ENCODE measurements around the gene FGD5.
A peak's percentile ranks its signal among the peaks of the same experiment; 100 is the strongest.

FGD5 gene

DNA sequence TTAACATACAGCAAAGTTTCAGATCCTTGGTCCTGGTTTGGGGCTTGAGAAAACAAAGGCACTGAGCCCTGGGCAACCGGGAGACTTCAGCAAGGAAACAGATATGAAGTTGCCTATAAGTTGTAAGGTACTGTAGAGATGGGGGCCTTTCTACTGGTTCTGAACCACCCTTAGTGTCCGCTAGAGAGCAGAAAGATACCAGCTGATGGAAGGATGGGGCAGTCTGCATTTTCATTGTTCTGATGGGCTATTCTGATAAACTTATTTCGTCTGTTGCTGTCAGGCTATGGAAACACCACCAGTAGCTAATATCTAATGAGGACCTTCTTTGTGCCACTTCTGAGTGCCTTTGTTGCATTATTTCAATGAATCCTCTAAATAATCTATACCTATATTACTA is 38.7 kb downstream of the FGD5 start:
- no peak for DNase-seq

DNA sequence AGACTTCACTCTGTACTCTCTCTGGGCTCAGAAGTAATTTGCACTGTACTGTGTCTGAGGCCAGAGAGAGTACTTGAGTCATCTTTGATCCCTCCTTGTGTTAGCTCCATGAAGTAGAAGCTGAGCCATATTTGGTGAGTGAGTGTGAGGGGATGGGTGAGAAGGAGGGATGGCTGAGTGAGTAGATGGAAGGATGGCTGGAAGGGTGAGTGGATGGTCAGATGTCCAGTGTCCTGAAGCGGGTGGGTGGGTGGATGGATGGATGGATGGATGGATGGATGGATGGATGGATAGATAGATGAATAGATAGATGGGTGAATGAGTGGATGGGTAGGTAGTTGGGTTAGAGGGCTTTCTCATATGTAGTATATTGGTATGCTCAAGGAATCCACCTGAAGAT is 39.3 kb downstream of the FGD5 start:
- no peak for DNase-seq

DNA sequence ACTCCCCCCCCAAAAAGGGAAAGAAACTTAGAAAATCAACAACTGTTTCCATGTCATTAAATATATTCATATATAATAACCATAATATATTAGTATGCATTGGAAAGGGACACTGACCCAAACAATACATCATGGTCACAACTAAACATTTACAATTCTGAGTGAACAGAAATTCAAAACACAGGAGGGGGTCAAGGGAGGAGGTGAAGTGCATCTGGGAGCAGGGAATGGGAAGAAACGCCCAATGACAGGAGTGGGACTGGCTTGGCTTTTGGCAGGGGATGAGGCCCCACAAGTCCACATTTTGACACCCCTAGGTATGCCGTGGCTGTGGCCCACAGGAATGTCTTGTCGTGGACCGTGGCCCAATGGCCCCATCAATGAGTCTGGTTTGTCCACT is 41.1 kb downstream of the FGD5 start:
- no peak for DNase-seq

DNA sequence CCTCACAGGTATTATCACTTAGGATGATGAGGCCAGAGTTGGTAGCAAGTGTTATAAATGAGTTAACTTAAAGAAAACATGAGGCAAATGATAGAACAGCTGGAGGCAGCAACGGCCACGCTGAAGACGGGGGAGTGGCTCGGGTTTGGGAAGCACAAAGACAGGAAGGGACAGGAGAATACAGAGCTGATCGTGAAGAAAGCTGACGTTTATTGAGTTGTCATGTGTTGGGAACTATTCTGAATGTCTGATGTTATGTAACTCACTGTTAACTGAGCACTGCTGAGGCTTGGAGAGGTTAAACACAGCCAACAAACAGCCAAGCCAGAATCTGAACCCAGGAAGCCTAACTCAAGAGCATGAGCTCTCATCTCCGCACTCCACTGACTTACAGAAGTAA is 42.3 kb downstream of the FGD5 start:
- DNase-seq = no peak

DNA sequence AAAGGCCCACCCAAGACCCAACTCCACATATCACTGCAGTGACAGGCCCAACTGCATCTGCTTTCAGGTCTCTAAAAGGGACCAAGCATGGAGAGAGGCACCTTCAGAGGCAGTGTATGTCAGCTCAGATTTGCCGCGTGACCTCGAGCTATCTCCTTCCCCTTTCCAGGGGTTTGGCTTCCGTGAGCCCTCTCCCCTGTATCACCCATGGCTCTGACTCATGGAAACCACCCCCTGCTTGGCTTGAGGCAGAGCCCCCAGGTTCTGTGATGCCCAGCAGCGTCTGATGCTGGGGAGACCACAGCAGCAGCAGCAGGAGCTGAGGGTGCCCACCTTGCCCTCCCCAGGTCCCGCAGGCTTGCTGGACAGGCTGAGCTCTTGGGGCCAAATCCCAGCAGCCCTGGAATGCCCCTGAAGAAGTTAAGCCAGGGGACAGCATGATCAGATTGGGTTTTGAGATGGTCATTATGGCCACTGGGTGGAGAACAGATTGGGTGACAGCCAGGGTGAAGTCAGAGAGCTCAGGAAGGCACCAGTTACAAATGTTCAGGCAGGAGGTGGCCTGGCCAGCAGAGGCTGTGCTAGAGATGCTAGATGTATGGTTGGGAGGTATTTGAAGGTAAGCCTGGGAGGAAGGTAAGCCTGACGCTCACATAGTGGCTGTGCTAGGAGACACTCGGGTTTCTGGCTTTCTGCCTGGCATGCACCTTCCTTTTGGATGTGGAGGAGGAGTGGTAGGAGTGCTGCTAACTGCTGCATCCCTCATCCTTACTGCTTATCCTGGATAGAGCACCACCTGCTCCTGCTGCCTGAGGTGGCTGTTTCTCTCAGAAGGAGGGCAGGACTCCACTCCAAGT is 42.9 kb downstream of the FGD5 start:
- DNase-seq = no peak

DNA sequence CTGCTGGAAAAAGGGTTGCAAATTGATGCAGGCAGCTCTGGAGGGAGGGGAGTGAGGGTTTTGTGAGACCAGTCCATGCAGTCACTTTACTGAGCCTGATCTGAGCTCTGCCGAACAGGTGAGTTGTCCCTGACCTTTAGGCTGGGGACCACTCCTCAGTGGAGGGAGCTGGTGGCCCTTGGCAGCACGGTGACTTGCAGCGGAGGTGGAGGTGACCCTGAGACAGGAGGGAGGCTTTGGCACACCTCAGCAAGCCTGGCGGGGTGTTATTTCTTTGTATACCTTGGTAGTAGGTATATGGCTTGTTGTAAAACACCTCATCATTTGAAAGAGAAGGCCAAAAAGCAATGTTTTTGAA is 43.5 kb downstream of the FGD5 start:
- no peak for DNase-seq

DNA sequence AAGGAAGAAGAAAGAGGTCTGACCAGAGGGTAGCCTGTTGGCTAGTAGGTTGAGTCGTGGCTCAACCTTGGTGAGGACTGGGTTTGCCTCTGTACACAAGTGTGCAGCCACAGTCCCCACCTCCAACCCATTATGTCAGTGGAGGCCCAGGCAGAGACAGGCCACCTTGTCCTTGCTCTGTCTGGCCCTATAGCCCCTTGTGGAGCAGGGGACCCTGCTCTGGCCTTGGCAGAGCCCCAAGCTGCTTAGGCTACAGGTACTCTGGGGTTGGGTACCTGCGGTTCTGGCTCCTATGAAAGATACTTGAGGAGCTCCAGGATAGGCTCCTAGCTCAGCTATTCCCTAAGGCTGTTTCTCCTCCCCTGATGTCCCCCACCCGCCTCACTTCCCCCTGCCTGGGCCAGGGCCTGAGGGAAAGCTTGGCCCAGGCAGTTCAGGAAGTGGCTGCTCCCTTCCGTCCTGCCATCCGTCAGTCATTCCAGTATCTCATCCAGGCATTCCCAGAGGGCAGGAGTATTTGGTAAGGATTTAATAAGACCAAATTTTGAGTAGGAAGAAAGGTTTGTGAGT is 44.0 kb downstream of the FGD5 start:
- no peak for DNase-seq

DNA sequence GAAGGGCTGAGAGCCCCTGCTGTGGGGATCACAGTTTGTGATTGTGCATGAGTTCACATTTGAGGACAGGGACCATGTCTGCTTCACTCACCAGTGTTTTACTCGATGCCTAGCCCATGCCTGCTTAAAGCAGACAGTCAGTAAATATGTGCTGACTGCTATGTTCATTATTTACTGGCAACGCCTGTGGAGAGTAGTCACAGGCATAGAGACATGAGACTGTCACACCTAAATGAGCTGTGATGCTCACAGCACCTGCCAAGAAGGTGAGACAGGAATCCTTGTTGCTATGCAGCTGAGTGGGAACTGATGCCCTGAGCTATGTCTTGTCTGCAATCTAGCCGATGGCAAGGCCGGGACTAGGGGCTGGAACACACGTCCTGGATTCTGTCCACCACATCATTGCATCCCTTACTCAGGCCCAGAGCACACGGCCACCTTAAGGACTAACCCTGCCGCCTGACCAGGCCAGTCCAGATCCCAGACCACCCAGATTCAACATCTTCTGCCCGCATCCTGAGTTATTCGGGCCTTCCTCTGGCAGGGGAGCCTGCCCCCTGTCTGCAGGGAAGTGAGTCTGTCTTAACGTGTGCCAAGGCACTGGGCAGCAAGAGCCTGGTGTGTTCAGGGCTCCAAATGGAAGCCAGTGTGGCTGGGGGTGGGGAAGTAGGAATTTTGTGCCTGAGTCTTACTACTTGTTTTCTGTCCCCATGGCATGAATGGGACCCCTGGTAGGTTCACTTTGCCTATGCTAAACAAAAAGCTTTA is 44.8 kb downstream of the FGD5 start:
- DNase-seq = no peak

DNA sequence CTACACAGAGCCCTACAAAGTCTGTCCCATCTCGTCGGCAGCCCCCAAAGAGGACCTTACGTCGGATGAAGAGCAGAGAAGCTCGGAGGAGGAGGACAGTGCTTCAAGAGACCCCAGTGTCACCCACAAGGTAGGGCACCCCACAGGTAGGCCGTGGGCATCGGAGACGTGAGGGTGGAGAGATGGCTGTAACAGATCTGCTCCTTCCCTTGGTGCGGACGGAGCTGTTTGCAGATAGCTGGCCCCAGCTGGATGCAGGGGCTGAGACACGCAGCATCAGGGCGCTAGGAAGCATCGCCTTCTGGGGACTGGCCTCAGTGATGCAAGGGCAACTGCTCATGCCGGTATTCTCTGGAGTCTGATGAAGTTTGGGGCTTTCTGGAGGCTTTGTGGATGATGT is 45.4 kb downstream of the FGD5 start:
- DNase-seq = no peak

DNA sequence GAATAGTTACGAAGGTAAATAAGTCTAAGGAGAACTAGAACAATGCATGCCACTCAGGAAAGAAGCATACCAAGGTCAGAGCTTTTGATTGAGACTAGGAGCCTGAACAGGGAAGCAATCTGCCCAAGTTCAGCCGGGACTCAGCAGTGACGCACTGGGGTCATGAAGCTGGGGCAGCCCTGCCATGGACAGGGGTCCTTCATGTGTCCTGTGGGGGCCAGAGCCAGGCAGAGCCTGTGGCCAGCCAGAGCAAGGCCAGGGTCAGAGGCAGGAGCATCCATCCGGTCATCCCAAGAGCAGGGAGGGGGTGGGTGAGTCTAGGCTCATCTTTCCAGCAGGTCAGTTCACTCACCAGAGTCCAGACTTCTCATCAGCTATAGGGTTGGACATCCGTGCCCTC is 47.9 kb downstream of the FGD5 start:
- DNase-seq = no peak

DNA sequence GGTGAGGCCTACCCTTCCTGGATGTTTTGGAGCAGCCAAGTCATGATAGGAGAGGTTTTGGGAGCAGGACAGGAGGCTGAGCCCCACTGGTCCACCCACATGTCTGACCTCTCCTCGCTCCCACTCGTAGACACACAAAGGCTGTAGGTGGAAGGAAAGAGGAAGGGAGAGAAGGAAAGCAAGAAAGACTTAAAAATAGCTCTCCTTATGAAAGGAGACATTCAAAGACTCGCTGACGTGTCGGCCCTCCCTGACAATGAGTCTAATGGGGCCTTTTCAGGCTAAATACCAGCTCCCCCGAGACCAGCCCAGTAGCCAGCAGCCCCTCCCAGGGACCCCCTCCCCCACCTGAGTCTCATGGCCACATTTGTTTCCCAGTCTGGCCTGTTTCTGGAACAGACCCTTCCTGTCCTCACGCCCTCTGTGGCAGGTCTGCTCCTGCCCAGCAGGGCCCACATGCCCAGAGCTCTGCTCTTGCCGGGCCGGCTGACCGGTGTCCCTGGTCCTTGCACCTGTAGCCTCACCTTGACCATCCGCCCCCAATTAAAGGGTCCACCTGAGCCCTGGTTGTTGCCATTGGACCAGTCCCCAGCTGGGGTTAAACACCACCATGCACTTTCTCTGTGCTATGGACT is 49.3 kb downstream of the FGD5 start:
- no peak for DNase-seq

DNA sequence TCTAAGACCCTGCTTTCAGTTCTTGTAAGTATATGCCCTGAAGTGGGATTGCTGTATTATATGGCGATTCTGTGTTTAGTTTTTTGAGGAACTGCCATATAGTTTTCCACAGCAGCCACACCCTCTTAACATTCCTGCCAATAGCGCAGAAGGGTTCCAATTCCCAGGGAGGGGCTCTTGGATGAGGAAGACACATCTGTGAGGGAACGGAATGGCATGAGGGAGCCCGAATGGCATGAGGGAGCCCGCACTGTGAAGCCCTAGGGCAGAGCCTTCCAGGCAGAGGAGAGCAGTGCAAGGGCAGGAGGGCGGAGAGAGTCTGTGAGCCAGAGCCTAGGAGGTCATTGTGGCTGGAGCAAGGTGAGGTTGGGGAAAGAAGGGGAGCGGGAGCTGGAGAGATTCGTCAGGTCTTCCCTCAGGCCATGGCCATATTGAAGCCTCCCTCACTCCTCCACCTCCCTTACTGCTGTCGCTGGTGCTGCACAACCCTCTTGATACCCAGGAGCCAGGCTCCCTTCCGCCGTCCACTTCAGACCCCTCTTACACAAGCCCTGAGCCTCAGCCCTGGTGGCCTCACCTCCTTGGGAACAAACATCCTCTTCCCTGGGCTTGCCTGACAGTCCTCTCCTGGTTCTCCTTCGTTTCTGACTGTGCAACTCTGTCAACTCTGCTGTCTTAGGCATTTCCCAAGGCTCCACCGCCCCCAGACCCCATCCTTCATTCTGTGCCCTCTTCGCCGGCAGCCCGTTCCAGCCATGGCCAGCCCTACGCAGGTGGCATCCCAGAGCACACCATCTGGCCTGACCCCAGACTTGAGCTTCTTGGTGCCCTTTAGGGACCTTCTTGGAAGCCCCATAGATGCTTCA is 51.4 kb downstream of the FGD5 start:
- no peak for DNase-seq

DNA sequence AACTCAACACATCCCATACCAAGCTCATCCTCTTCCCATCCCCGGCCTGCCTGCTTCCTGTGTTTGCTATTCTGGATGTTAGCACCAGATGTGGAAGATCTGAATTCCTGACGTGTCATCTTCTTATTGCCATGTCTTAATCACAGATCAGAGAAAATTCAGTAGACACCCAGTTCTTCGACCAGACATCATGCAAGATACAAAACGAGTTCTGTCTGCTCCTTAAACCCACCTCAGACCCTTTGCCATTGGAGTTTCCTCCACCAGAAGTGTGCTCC is 52.0 kb downstream of the FGD5 start:
- DNase-seq = no peak

DNA sequence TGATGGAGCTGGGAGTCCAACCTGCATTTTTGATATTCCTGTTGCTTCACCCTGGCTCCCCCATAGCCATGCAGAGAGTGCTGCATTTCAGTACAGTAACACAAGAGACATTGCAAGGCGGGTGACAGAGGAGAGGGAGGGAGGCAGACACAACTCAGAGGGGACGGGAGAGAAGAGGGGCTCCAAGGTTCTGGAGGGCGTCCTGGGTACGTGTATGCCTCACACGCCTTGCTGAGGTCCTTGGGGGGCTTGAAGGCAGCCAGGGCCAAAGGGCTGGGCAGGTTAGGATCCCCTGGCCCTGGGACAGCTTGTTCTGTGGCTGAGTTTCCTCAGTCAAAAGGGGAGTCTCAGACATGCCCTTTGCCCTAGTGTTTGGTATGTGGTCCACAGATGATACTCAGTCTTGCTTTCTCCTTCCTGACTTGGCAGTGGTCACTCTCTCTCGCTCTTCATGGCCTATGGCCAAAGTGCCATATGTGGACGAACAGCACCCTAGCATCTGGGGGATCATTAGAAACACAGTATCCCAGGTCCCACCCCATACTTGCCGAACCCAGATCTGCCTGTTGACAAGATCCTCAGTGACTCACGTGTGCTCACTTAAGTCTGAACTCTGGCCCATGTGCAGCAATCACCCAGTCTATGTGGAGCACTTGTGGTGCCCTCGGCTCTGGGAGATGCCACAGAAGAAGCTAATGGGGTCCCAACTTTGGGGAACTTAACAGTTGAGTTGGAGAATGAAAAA is 52.9 kb downstream of the FGD5 start:
- no peak for DNase-seq

DNA sequence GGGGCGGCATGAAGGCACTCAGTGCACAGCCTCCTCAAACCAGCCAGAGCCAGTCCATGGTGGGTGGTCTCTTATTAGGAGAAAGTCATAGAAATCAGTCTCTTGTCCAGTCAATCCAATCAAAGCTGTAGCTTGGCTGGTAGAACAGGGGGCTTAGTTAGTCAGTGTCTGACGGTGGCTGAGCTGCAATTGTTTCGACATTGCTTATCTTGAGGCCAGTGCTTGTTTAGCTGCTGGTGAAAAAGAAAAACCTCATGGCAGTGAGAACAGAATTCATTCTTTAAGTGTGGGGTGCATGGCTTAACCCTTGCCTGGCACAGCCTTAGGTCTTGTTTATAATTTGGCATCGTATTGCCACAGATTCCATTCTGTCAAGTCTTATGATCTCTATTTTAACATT is 53.9 kb downstream of the FGD5 start:
- no peak for DNase-seq

DNA sequence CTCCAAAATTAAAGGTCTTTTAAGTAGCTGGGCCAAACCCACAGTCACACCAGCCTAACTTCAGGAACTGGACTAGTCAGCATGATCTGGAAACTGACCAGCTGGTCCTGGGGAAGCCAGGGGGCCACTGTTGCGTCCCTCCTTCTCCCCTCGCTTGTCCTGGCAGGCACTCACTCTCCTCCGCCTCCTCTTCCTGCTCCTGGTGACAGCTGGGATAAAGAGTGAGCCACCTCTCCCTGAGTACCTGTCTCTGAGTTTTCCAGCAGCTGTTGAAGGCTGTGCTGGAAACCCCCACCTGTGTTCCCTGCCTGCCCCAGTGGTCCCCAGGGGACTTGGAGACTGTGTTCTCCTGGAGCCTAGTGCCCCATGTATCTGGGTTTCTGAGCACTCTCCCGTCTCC is 56.0 kb downstream of the FGD5 start:
- DNase-seq = no peak

DNA sequence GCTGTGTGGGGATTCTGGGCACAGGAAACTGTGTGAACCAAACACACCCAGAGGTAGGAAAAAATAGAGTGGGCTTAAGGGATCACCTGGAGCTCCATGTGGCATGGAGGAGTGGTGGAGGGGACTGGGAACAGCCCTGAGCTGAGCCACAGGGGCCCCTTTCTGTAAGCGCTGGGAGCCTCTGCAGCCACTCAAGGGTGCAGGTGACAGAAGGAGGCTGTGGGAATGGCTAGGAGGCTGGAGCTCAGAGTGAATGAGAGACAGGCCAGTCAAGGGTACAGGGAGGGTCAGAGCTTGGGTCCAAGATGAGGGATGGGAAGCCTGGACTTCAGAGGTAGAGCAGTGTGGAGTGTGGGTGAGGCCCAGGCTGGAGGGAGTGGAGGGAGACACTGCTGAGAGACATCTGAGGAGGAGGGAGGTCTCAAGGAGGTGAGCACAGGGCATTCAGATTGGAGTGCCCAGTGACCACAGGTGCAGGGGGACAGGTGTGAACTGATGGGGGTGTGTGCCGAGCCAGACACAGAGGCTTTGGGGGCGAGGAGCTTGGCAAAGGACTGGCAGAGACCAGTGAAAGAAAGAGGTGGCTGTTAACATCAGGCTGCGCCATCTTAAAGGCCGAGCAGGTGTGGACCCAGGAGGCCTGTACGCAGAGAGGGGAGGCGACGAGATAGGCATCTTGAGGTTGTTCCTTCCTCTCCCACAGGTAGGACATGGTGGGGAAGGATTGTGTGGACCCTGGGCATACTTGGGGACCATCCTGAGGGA is 56.8 kb downstream of the FGD5 start:
- DNase-seq = no peak

DNA sequence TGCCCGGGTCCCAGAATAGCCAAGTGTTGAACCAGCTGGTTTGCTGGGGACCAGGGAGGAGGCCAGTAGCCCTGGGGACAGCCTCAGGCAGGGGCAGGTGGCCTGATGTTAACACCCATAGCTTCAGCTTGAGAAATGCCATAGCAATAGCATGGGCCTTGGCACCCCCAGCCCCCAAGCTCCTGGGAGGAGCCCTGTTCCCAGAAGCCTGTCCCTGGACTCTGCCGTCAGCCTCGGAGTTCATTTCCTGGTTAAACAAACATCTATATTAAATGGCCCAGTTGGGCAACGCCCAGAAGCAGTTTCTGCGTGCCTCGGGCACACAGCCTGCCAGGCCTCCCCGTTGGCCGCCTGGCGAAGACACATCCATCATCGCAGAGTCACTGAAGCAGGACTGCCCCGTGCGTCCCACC is 58.2 kb downstream of the FGD5 start:
- no peak for DNase-seq

DNA sequence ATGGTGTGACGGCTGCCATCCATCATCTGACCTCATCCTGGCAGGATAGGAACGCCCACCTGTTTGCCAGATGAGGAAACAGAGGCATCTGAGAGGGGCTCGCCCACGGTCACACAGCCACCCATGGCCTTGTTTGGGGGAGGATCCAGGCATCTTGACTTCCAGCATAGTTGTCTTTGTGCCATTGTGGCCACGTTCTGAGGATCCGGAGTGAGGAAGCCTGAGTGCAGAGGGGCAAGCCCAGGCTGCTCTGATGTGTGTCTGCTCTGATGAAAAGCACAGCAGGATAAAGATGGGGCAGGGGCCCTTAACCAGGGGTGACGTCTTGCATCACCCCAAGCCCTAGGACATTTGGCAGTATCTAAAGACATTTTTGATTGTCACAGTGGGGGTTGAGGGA is 58.7 kb downstream of the FGD5 start:
- no peak for DNase-seq

DNA sequence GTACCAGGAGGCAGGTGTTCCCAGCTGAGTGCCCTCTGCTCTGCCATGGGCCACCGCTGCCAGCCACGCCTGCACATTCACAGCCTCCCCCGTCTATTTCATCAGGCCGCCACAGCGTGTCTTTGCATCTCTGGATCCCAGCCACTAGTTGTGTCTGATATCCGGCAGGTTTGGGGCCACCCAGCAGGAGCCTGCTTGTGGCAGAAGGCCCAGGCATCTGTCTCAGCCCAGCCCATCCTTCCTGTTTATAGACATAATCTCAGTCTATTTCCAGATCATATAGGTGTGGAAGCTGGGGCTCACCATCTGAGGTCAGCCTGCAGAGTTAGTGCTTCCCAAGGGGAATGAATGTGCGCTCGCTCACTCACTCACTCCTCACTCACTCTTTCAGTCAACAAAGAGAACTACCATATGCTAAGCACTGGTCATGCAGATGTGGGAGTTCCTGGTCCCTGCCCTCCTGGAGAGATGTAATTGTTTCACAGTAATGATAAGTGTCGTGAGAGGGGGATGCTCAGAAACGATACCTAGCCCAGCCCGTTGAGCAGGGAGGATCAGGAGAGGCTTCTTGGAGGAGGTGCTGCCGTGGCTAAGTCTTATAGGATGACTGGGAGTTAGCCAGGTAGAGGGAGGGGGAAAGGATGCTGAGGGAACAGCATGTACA is 60.6 kb downstream of the FGD5 start:
- DNase-seq = peak; percentile 17
